Caco-2 (cell line): ENCODE data around the gene MORN1. TPM values are rescaled to one million over a fixed set of nuclear protein-coding genes. Genes with fewer than 3 reads are reported as not detected.

Source experiments
- BruUV-seq: library from RNA; stranded (reverse); fragments of 400-500 nt; replicated peaks from 2 replicates; lab custom pipeline; 2021; lab: Mats Ljungman, UMichigan
- CTCF ChIA-PET: fragments of 300-600 bp; sonication (Branson Sonifier 250); formaldehyde crosslinking; loops from one replicate; lab custom pipeline; 2022; ENCODE audit warnings: antibody characterized with exemption; lab: Charles Lee
- POLR2A ChIA-PET: fragments of 300-600 bp; sonication (Branson Sonifier 250); formaldehyde crosslinking; loops from one replicate; lab custom pipeline; 2022; ENCODE audit warnings: antibody characterized with exemption; lab: Charles Lee
- DNase-seq, 2 experiments: peaks; one replicate each; pipeline versions ENCODE4 v3.0.0 to v3.0.0-alpha.2; 2020 to 2022
- H3K27me3 ChIP-seq: replicated peaks from 2 replicates; pipeline ENCODE4 v1.6.0; 2011; ENCODE audit warnings: low read length; ENCODE audit not compliant: control insufficient read depth, insufficient read depth
- H3K36me3 ChIP-seq: 2 replicates; pipeline ENCODE4 v1.5.1; 2011; ENCODE audit warnings: low read length; ENCODE audit not compliant: control insufficient read depth, insufficient read depth
- H3K4me1 ChIP-seq: fragments of 250-450 bp; sonication (Bioruptor Pico); 2 replicates; pipeline ENCODE4 v1.5.1; 2020; ENCODE audit warnings: mild to moderate bottlenecking
- H3K4me3 ChIP-seq: 2 replicates; pipeline ENCODE4 v1.5.1; 2011; ENCODE audit warnings: low read depth, mild to moderate bottlenecking, control low read depth, low read length
- H3K9me3 ChIP-seq: fragments of 250-450 bp; sonication (Bioruptor Pico); 2 replicates; pipeline ENCODE4 v1.5.1; 2020; ENCODE audit warnings: mild to moderate bottlenecking, moderate library complexity
- H3K27ac Mint-ChIP-seq: one replicate; pipeline ENCODE4 v1.8.0; 2022; ENCODE audit warnings: mixed read lengths; ENCODE audit not compliant: unreplicated experiment
- H3K27me3 Mint-ChIP-seq: one replicate; pipeline ENCODE4 v1.8.0; 2022; ENCODE audit warnings: mixed read lengths; ENCODE audit not compliant: insufficient read depth, unreplicated experiment
- H3K36me3 Mint-ChIP-seq: one replicate; pipeline ENCODE4 v1.8.0; 2022; ENCODE audit warnings: mild to moderate bottlenecking, mixed read lengths; ENCODE audit not compliant: insufficient read depth, unreplicated experiment
- H3K4me1 Mint-ChIP-seq: one replicate; pipeline ENCODE4 v1.8.0; 2022; ENCODE audit warnings: low read depth, mixed read lengths; ENCODE audit not compliant: unreplicated experiment
- H3K4me3 Mint-ChIP-seq: one replicate; pipeline ENCODE4 v1.8.0; 2022; ENCODE audit warnings: mild to moderate bottlenecking, moderate library complexity, mixed read lengths; ENCODE audit not compliant: unreplicated experiment
- H3K9me3 Mint-ChIP-seq: one replicate; pipeline ENCODE4 v1.8.0; 2022; ENCODE audit warnings: mixed read lengths; ENCODE audit not compliant: unreplicated experiment
- CTCF ChIP-seq, 2 experiments: fragments of 200-600 bp in 1 of 2; IDR thresholded peaks; 1 replicate in 1 of 2; 2 replicates in 1 of 2; pipeline versions ENCODE4 v1.5.1 to v1.8.0; 2011 to 2022; ENCODE audit warnings: antibody characterized with exemption in 1 of 2, control low read depth in 1 of 2, inconsistent platforms in 1 of 2, low read depth in 1 of 2, low read length in 1 of 2, mild to moderate bottlenecking in 1 of 2, moderate library complexity in 1 of 2; ENCODE audit not compliant: insufficient read depth in 1 of 2, severe bottlenecking in 1 of 2, unreplicated experiment in 1 of 2
- intact Hi-C: fragments of 100-400 bp; cut with micrococcal nuclease; formaldehyde crosslinking; loops from one replicate; pipeline ENCODE4 v1.10.0; 2022; ENCODE audit not compliant: unreplicated experiment
- total RNA-seq: library from RNA; stranded (reverse); gene quantifications from 2 replicates; pipeline ENCODE4 v1.2.3, GENCODE V29; 2022

The MORN1 gene
- total RNA-seq, 1 experiment from 2014 or later: 8.6 TPM

GRCh38 chr1:2372551-2373490 lies 18.5 kb downstream of the MORN1 start:
- intact Hi-C loops: no loop called here
- ChIA-PET CTCF (no interaction called here), POLR2A (no interaction called here)
- no peak for TF ChIP-seq CTCF (IDR thresholded peaks at IDR 0.05; ENCODE audit: insufficient read depth in 1 of 2, low read depth in 1 of 2, low read length in 1 of 2, severe bottlenecking in 1 of 2, unreplicated experiment in 1 of 2)
- H3K4me1 ChIP-seq: no peaks in the 10 kb centered on the region
- no peaks in the 10 kb centered on the region for H3K9me3 ChIP-seq
- Mint-ChIP-seq H3K36me3 (no peaks in the 10 kb centered on the region), H3K27ac (no peak overlapping the region), H3K4me1 (no peaks in the 10 kb centered on the region), H3K27me3 (no peaks in the 10 kb centered on the region), H3K4me3 (no peak overlapping the region), H3K9me3 (no peaks in the 10 kb centered on the region)
- H3K4me3 ChIP-seq: no peak overlapping the region
- BruUV-seq: no TSS peak
- no peak for DNase-seq
- H3K36me3 ChIP-seq: no peaks in the 10 kb centered on the region
- H3K27me3 ChIP-seq: no peaks in the 10 kb centered on the region

- no peaks in the 10 kb centered on the region for H3K36me3 ChIP-seq
- H3K4me3 ChIP-seq: no peak overlapping the region
- intact Hi-C loops: no loop called here
- no peaks in the 10 kb centered on the region for H3K27me3 ChIP-seq
- H3K27me3 Mint-ChIP-seq: no peaks in the 10 kb centered on the region
- no peaks in the 10 kb centered on the region for H3K4me1 ChIP-seq
- H3K4me1 Mint-ChIP-seq: no peaks in the 10 kb centered on the region
- no peak overlapping the region for H3K27ac Mint-ChIP-seq
- peaks cover 9% of the 10 kb centered on the region for H3K9me3 Mint-ChIP-seq
- TF ChIP-seq CTCF (IDR thresholded peaks at IDR 0.05; ENCODE audit: insufficient read depth in 1 of 2, low read depth in 1 of 2, low read length in 1 of 2, severe bottlenecking in 1 of 2, unreplicated experiment in 1 of 2): no peak
- no peak for DNase-seq
- H3K9me3 ChIP-seq: no peaks in the 10 kb centered on the region
- H3K36me3 Mint-ChIP-seq: no peaks in the 10 kb centered on the region
- ChIA-PET POLR2A (no interaction called here), CTCF (no interaction called here)
- BruUV-seq: no TSS peak
- no peak overlapping the region for H3K4me3 Mint-ChIP-seq
These were observed 23.2 kb downstream of the MORN1 start for GRCh38 chr1:2368053-2368744.

GRCh38 chr1:2363847-2364513 lies 27.4 kb downstream of the MORN1 start:
- intact Hi-C loops: no loop called here

More at GRCh38 chr1:2363847-2364513, 27.4 kb downstream of the MORN1 start:
- Mint-ChIP-seq H3K4me3 (no peak overlapping the region), H3K27ac (no peak overlapping the region), H3K9me3 (peaks cover 20% of the 10 kb centered on the region), H3K4me1 (no peaks in the 10 kb centered on the region), H3K27me3 (no peaks in the 10 kb centered on the region), H3K36me3 (no peaks in the 10 kb centered on the region)
- CTCF ChIA-PET: no interaction called here
- H3K27me3 ChIP-seq: no peaks in the 10 kb centered on the region
- no peak for TF ChIP-seq CTCF (IDR thresholded peaks at IDR 0.05; ENCODE audit: insufficient read depth in 1 of 2, low read depth in 1 of 2, low read length in 1 of 2, severe bottlenecking in 1 of 2, unreplicated experiment in 1 of 2)
- no peaks in the 10 kb centered on the region for H3K36me3 ChIP-seq
- no peak for DNase-seq
- BruUV-seq: no TSS peak
- no peaks in the 10 kb centered on the region for H3K4me1 ChIP-seq
- POLR2A ChIA-PET: no interaction called here
- H3K9me3 ChIP-seq: no peaks in the 10 kb centered on the region
- H3K4me3 ChIP-seq: no peak overlapping the region
